Breast epithelium (tissue), 3 donors: ENCODE data around the gene KLHDC4.

ENCODE experiments used
- POLR2A ChIP-seq: fragments of 450-650 bp; IDR thresholded peaks from one replicate; pipeline ENCODE4 v1.6.1; 2016; ENCODE audit warnings: antibody characterized with exemption, mild to moderate bottlenecking, moderate library complexity
- TF ChIP-seq, protein P1 (sequence below), 3 donors: fragments of 450-650 bp; IDR thresholded peaks; one replicate each; pipeline ENCODE4 v1.5.1; 2016 to 2017; ENCODE audit warnings: antibody characterized with exemption in 3 of 3, mild to moderate bottlenecking in 3 of 3, moderate library complexity in 3 of 3

GRCh38 chr16:87691686-87692079 lies 74.1 kb downstream of the KLHDC4 start:
- TF ChIP-seq POLR2A: no peak
- TF ChIP-seq, protein P1, sequence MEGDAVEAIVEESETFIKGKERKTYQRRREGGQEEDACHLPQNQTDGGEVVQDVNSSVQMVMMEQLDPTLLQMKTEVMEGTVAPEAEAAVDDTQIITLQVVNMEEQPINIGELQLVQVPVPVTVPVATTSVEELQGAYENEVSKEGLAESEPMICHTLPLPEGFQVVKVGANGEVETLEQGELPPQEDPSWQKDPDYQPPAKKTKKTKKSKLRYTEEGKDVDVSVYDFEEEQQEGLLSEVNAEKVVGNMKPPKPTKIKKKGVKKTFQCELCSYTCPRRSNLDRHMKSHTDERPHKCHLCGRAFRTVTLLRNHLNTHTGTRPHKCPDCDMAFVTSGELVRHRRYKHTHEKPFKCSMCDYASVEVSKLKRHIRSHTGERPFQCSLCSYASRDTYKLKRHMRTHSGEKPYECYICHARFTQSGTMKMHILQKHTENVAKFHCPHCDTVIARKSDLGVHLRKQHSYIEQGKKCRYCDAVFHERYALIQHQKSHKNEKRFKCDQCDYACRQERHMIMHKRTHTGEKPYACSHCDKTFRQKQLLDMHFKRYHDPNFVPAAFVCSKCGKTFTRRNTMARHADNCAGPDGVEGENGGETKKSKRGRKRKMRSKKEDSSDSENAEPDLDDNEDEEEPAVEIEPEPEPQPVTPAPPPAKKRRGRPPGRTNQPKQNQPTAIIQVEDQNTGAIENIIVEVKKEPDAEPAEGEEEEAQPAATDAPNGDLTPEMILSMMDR (IDR thresholded peaks at IDR 0.05): no peak
